PFSK-1 (cell line): Measurements from ENCODE around the gene AUTS2.

Source experiments
- FOXP2 ChIP-seq: optimal IDR thresholded peaks from 2 replicates; pipeline ENCODE3; 2011; ENCODE audit warnings: borderline replicate concordance, control low read depth, inconsistent platforms; ENCODE audit not compliant: insufficient read depth; ENCODE audit errors: extremely low read length, extremely low read depth
- POLR2AphosphoS5 ChIP-seq: IDR thresholded peaks from 2 replicates; pipeline ENCODE4 v1.6.1; 2012; ENCODE audit warnings: low read depth, mild to moderate bottlenecking, control low read depth, low read length, moderate library complexity
- REST ChIP-seq, 2 experiments: IDR thresholded peaks; 2 replicates each; pipeline versions ENCODE4 v1.6.1 to v1.8.0; 2011 to 2012; ENCODE audit warnings: low read depth in 2 of 2, low read length in 2 of 2, control low read depth in 1 of 2, inconsistent platforms in 1 of 2, mild to moderate bottlenecking in 1 of 2, moderate library complexity in 1 of 2; ENCODE audit not compliant: insufficient read depth in 1 of 2
- SIN3A ChIP-seq: IDR thresholded peaks from 2 replicates; pipeline ENCODE4 v1.6.1; 2012; ENCODE audit warnings: mild to moderate bottlenecking, low read length, moderate library complexity, borderline replicate concordance; ENCODE audit not compliant: insufficient read depth
- TAF1 ChIP-seq: IDR thresholded peaks from 2 replicates; pipeline ENCODE4 v1.6.1; 2012; ENCODE audit warnings: low read length, control low read depth, borderline replicate concordance; ENCODE audit not compliant: insufficient read depth

The AUTS2 gene

GRCh38 chr7:70314221-70314620, 715.9 kb downstream of the AUTS2 start:
- TF ChIP-seq TAF1 (no peak), REST (IDR thresholded peaks at IDR 0.05; ENCODE audit: insufficient read depth in 1 of 2, low read depth in 2 of 2, low read length in 2 of 2) (no peak), POLR2AphosphoS5 (no peak), SIN3A (no peak), FOXP2 (no peak)

- no peak for TF ChIP-seq POLR2AphosphoS5
- no peak for TF ChIP-seq TAF1
- no peak for TF ChIP-seq REST (IDR thresholded peaks at IDR 0.05; ENCODE audit: insufficient read depth in 1 of 2, low read depth in 2 of 2, low read length in 2 of 2)
- TF ChIP-seq SIN3A = no peak
- TF ChIP-seq FOXP2 = no peak
Measured at GRCh38 chr7:70316745-70317144, 718.5 kb downstream of the AUTS2 start.

GRCh38 chr7:70317356-70317755, 719.1 kb downstream of the AUTS2 start:
- TF ChIP-seq REST (IDR thresholded peaks at IDR 0.05; ENCODE audit: insufficient read depth in 1 of 2, low read depth in 2 of 2, low read length in 2 of 2) (no peak), SIN3A (no peak), POLR2AphosphoS5 (no peak)

- TF ChIP-seq FOXP2 (no peak), TAF1 (no peak), POLR2AphosphoS5 (no peak), SIN3A (no peak), REST (IDR thresholded peaks at IDR 0.05; ENCODE audit: insufficient read depth in 1 of 2, low read depth in 2 of 2, low read length in 2 of 2) (no peak)
Measured at GRCh38 chr7:70318511-70318910, 720.2 kb downstream of the AUTS2 start.

- no peak for TF ChIP-seq SIN3A
- no peak for TF ChIP-seq TAF1
- no peak for TF ChIP-seq FOXP2
- no peak for TF ChIP-seq REST (IDR thresholded peaks at IDR 0.05; ENCODE audit: insufficient read depth in 1 of 2, low read depth in 2 of 2, low read length in 2 of 2)
- no peak for TF ChIP-seq POLR2AphosphoS5
Measured at GRCh38 chr7:70319057-70319456, 720.8 kb downstream of the AUTS2 start.
